SK-N-SH (cell line): ENCODE results near the gene C6orf15. TPM values are rescaled to one million over a fixed set of nuclear protein-coding genes. Genes with fewer than 3 reads are reported as not detected.

Experiments
- CTCF ChIA-PET: fragments of 300-600, 350-600 bp; formaldehyde crosslinking; extraction: SDS; loops from one replicate; lab custom pipeline; 2021; lab: Yijun Ruan, JAX
- POLR2A ChIA-PET: fragments of 350-600 bp; sonication (Branson Sonifier 250); formaldehyde crosslinking; extraction: SDS; loops from one replicate; lab custom pipeline; 2020; ENCODE audit warnings: antibody characterized with exemption, inconsistent platforms; lab: Yijun Ruan, JAX
- DNase-seq: peaks from one replicate; pipeline ENCODE4 v3.0.0; 2012
- H2AFZ ChIP-seq: fragments of 200-600 bp; sonication (generic); 2 replicates; pipeline ENCODE4 v1.8.1; 2016; ENCODE audit warnings: antibody characterized with exemption, mild to moderate bottlenecking, low read depth
- H3F3A ChIP-seq: fragments of 200-600 bp; sonication (generic); replicated peaks from 2 replicates; pipeline ENCODE3; 2016; ENCODE audit warnings: antibody characterized with exemption, mild to moderate bottlenecking; ENCODE audit not compliant: insufficient read depth
- H3K27ac ChIP-seq, 2 experiments: fragments of 200-500 bp in 1 of 2; fragments of 200-600 bp in 1 of 2; sonication (Bioruptor generic) in 1 of 2; sonication (generic), shearing (Covaris generic) in 1 of 2; 2 replicates each; pipeline versions ENCODE4 v1.5.1 to v1.6.1; 2014 to 2016; ENCODE audit warnings: low read depth in 2 of 2, inconsistent platforms in 1 of 2, low read length in 1 of 2, mild to moderate bottlenecking in 1 of 2, mixed read lengths in 1 of 2
- H3K27me3 ChIP-seq: fragments of 200-600 bp; sonication (generic), shearing (Covaris generic); 2 replicates; pipeline ENCODE4 v1.6.1; 2016; ENCODE audit warnings: mixed run types; ENCODE audit not compliant: insufficient read depth
- H3K36me3 ChIP-seq, 2 experiments: fragments of 200-500 bp in 1 of 2; fragments of 200-600 bp in 1 of 2; sonication (Bioruptor generic) in 1 of 2; sonication (generic) in 1 of 2; replicated peaks in 1 of 2; 2 replicates each; pipeline versions ENCODE3 to v1.5.1; 2014 to 2016; ENCODE audit warnings: low read length in 1 of 2, mild to moderate bottlenecking in 1 of 2; ENCODE audit not compliant: insufficient read depth in 2 of 2, control insufficient read depth in 1 of 2
- H3K4me1 ChIP-seq, 2 experiments: fragments of 200-500 bp in 1 of 2; fragments of 200-600 bp in 1 of 2; sonication (Bioruptor generic) in 1 of 2; sonication (generic), shearing (Covaris generic) in 1 of 2; 2 replicates each; pipeline versions ENCODE4 v1.5.1 to v1.6.1; 2014 to 2016; ENCODE audit warnings: low read depth in 1 of 2, low read length in 1 of 2, mixed run types in 1 of 2; ENCODE audit not compliant: insufficient read depth in 2 of 2, control insufficient read depth in 1 of 2
- H3K4me2 ChIP-seq: fragments of 200-600 bp; sonication (generic), shearing (Covaris generic); 2 replicates; pipeline ENCODE4 v1.6.1; 2017; ENCODE audit warnings: mixed run types
- H3K4me3 ChIP-seq, 2 experiments: fragments of 200-500 bp in 1 of 2; fragments of 200-600 bp in 1 of 2; sonication (Bioruptor generic) in 1 of 2; sonication (generic), shearing (Covaris generic) in 1 of 2; 2 replicates each; pipeline versions ENCODE4 v1.5.1 to v1.8.1; 2014 to 2016; ENCODE audit warnings: low read depth in 2 of 2, inconsistent platforms in 1 of 2, low read length in 1 of 2, mild to moderate bottlenecking in 1 of 2, mixed read lengths in 1 of 2, moderate library complexity in 1 of 2
- H3K79me2 ChIP-seq: fragments of 200-600 bp; sonication (generic); 2 replicates; pipeline ENCODE4 v1.8.1; 2017; ENCODE audit warnings: mild to moderate bottlenecking; ENCODE audit not compliant: insufficient read depth
- H3K9ac ChIP-seq: fragments of 200-600 bp; sonication (generic); 2 replicates; pipeline ENCODE4 v1.6.1; 2017; ENCODE audit warnings: mixed run types
- H3K9me2 ChIP-seq: fragments of 200-600 bp; sonication (generic); 2 replicates; pipeline ENCODE4 v1.6.1; 2017; ENCODE audit warnings: mixed run types
- H3K9me3 ChIP-seq: fragments of 200-600 bp; sonication (generic); 2 replicates; pipeline ENCODE4 v1.6.1; 2017; ENCODE audit warnings: mixed run types, mild to moderate bottlenecking, moderate library complexity
- H4K20me1 ChIP-seq: fragments of 200-600 bp; sonication (generic); 2 replicates; pipeline ENCODE4 v1.6.1; 2017; ENCODE audit warnings: mild to moderate bottlenecking, mixed run types; ENCODE audit not compliant: insufficient read depth
- CHD2 ChIP-seq: fragments of 150-350 bp; IDR thresholded peaks from 2 replicates; pipeline ENCODE4 v1.6.1; 2018; ENCODE audit warnings: low read length; ENCODE audit not compliant: partially characterized antibody
- CTCF ChIP-seq: fragments of 200-600 bp; sonication (generic); IDR thresholded peaks from 2 replicates; pipeline ENCODE4 v1.6.1; 2017; ENCODE audit warnings: antibody characterized with exemption, mild to moderate bottlenecking, moderate library complexity
- ELF1 ChIP-seq: IDR thresholded peaks from 2 replicates; pipeline ENCODE4 v1.4.0; 2012
- FOXJ3 ChIP-seq: sonication (generic); formaldehyde crosslinking; IDR thresholded peaks from 2 replicates; pipeline ENCODE4 v1.5.1; 2020; ENCODE audit warnings: mild to moderate bottlenecking, missing genetic modification reagents
- GABPA ChIP-seq: IDR thresholded peaks from 2 replicates; pipeline ENCODE4 v1.4.0; 2012; ENCODE audit warnings: low read depth, mild to moderate bottlenecking
- IRF3 ChIP-seq: fragments of 150-350 bp; IDR thresholded peaks from 2 replicates; pipeline ENCODE4 v1.6.1; 2016; ENCODE audit warnings: mild to moderate bottlenecking, low read depth, low read length
- JUND ChIP-seq: IDR thresholded peaks from 2 replicates; pipeline ENCODE4 v1.4.0; 2012
- MAX ChIP-seq: IDR thresholded peaks from 2 replicates; pipeline ENCODE4 v1.4.0; 2012; ENCODE audit warnings: low read depth
- MEF2A ChIP-seq: IDR thresholded peaks from 2 replicates; pipeline ENCODE4 v1.4.0; 2012; ENCODE audit warnings: low read depth, borderline replicate concordance
- MXI1 ChIP-seq: IDR thresholded peaks from 2 replicates; pipeline ENCODE4 v1.6.1; 2012; ENCODE audit warnings: mild to moderate bottlenecking, low read depth, low read length, improper control_type of control experiment
- RCOR1 ChIP-seq: fragments of 150-350 bp; IDR thresholded peaks from 2 replicates; pipeline ENCODE4 v1.6.1; 2017; ENCODE audit warnings: antibody characterized with exemption, low read length
- RFX5 ChIP-seq: IDR thresholded peaks from 2 replicates; pipeline ENCODE4 v1.6.1; 2012; ENCODE audit warnings: mild to moderate bottlenecking, improper control_type of control experiment, low read length
- RXRA ChIP-seq: IDR thresholded peaks from 2 replicates; pipeline ENCODE4 v1.4.0; 2012; ENCODE audit warnings: low read depth, mild to moderate bottlenecking, borderline replicate concordance
- SIN3A ChIP-seq: IDR thresholded peaks from 2 replicates; pipeline ENCODE4 v1.6.1; 2012; ENCODE audit warnings: low read depth, mild to moderate bottlenecking, low read length, moderate library complexity, borderline replicate concordance
- TAF1 ChIP-seq: IDR thresholded peaks from 2 replicates; pipeline ENCODE4 v1.6.1; 2012; ENCODE audit warnings: low read depth, mild to moderate bottlenecking, low read length, moderate library complexity, borderline replicate concordance
- TCF12 ChIP-seq: IDR thresholded peaks from 2 replicates; pipeline ENCODE4 v1.4.0; 2012
- USF1 ChIP-seq: IDR thresholded peaks from 2 replicates; pipeline ENCODE4 v1.4.0; 2012; ENCODE audit warnings: low read depth, borderline replicate concordance
- ZBTB33 ChIP-seq: IDR thresholded peaks from 2 replicates; pipeline ENCODE4 v1.4.0; 2012; ENCODE audit warnings: low read depth, borderline replicate concordance
- WGBS: methylation state at CpG from one replicate; pipeline ENCODE4 v1.1.6; 2017; ENCODE audit warnings: low lambda C conversion rate; 5-methylcytosine and 5-hydroxymethylcytosine counted together
- polyA plus RNA-seq, 3 experiments: library from polyadenylated mRNA; depleted of rRNA; stranded (reverse); fragments of >200 nt; gene quantifications; 2 replicates each; pipeline ENCODE4 v1.2.3, GENCODE V29; 2012

The C6orf15 gene
- polyA plus RNA-seq, 1 of the 3 experiments (the other 2 are of a cell fraction): not detected

- H3K36me3 ChIP-seq: no peaks in the 10 kb centered on the region
- H2AFZ ChIP-seq: no peak overlapping the region
- ChIA-PET CTCF (interaction anchor here (0.9 to 2.2 kb wide), 4 partner anchors 11 to 264 kb away, joined by 3 to 12 read pairs (median 4); no protein-coding TSS in a partner anchor), POLR2A (no interaction called here)
- DNase-seq: no peak
- TF ChIP-seq RFX5 (no peak), FOXJ3 (CRISPR knock-in tag) (no peak), SIN3A (no peak), RCOR1 (no peak), CHD2 (no peak), ELF1 (no peak), IRF3 (no peak), JUND (no peak), MXI1 (no peak), MAX (no peak), CTCF (no peak)
- peaks cover 30% of the 10 kb centered on the region for H3F3A ChIP-seq
- H3K27ac ChIP-seq: no peak overlapping the region
- H3K9me3 ChIP-seq: no peaks in the 10 kb centered on the region
- H3K4me1 ChIP-seq: peaks cover 11 to 24% of the 10 kb centered on the region in 2 experiments; a peak in 3 of 4 replicates
- no peaks in the 10 kb centered on the region for H3K9me2 ChIP-seq
- WGBS: 87% methylated on average over 5 of the region's 6 CpGs
- H3K4me2 ChIP-seq: no peak overlapping the region
- H3K9ac ChIP-seq: no peak overlapping the region
- H4K20me1 ChIP-seq: no peaks in the 10 kb centered on the region
- no peak overlapping the region for H3K4me3 ChIP-seq
- no peaks in the 10 kb centered on the region for H3K27me3 ChIP-seq
- H3K79me2 ChIP-seq: no peaks in the 10 kb centered on the region; the same call in 1 of the 2 replicates
These were observed 21.4 kb downstream of the C6orf15 start for GRCh38 chr6:31090973-31091364.

GRCh38 chr6:31090275-31090972 lies 22.0 kb downstream of the C6orf15 start:
- Histone ChIP-seq H3K9ac (no peak overlapping the region), H4K20me1 (no peaks in the 10 kb centered on the region), H3K79me2 (no peaks in the 10 kb centered on the region; the same call in 1 of the 2 replicates), H3K4me2 (no peak overlapping the region), H2AFZ (no peak overlapping the region), H3K4me1 (peaks cover 11 to 24% of the 10 kb centered on the region in 2 experiments; a peak in 3 of 4 replicates), H3K9me3 (no peaks in the 10 kb centered on the region), H3K27me3 (no peaks in the 10 kb centered on the region), H3F3A (peaks cover 30% of the 10 kb centered on the region), H3K9me2 (no peaks in the 10 kb centered on the region), H3K27ac (no peak overlapping the region), H3K4me3 (no peak overlapping the region), H3K36me3 (no peaks in the 10 kb centered on the region)
- POLR2A ChIA-PET: no interaction called here
- CTCF ChIA-PET: interaction anchor here (0.9 to 3.3 kb wide), 6 partner anchors 11 to 263 kb away, joined by 3 to 33 read pairs (median 5); no protein-coding TSS in a partner anchor
- WGBS: 85% methylated on average over 3 of the region's 3 CpGs
- DNase-seq: no peak
- TF ChIP-seq JUND (no peak), CHD2 (no peak), MEF2A (no peak), SIN3A (no peak), MAX (no peak), GABPA (no peak), TAF1 (no peak), MXI1 (no peak), RXRA (no peak), USF1 (no peak), ELF1 (no peak), IRF3 (no peak), ZBTB33 (no peak), RCOR1 (no peak), TCF12 (no peak), RFX5 (no peak)
